MCF 10A (cell line): ENCODE results near the gene LHX4. TPM values are rescaled to one million over a fixed set of nuclear protein-coding genes. Genes with fewer than 3 reads are reported as not detected.

Experiments
- BruUV-seq: library from RNA; stranded (reverse); fragments of 400-500 nt; replicated peaks from 2 replicates; lab custom pipeline; 2021; lab: Mats Ljungman, UMichigan
- CTCF ChIA-PET: fragments of 300-600 bp; sonication (Branson Sonifier 250); formaldehyde crosslinking; extraction: SDS; loops from one replicate; lab custom pipeline; 2021; ENCODE audit warnings: antibody characterized with exemption, inconsistent platforms; lab: Yijun Ruan, JAX
- POLR2A ChIA-PET: fragments of 300-600, 350-650 bp; sonication (Branson Sonifier 250); formaldehyde crosslinking; extraction: SDS; loops from one replicate; lab custom pipeline; 2020; ENCODE audit warnings: antibody characterized with exemption, inconsistent platforms; lab: Yijun Ruan, JAX
- DNase-seq: peaks from one replicate; pipeline ENCODE4 v3.0.0-alpha.2; 2018; ENCODE audit not compliant: unreplicated experiment
- H3K27ac Mint-ChIP-seq: one replicate; pipeline ENCODE4 v1.8.0; 2022; ENCODE audit warnings: mild to moderate bottlenecking, low read depth, mixed read lengths; ENCODE audit not compliant: unreplicated experiment
- H3K27me3 Mint-ChIP-seq: one replicate; pipeline ENCODE4 v1.8.0; 2022; ENCODE audit warnings: mixed read lengths; ENCODE audit not compliant: insufficient read depth, unreplicated experiment
- H3K36me3 Mint-ChIP-seq: one replicate; pipeline ENCODE4 v1.8.0; 2022; ENCODE audit warnings: mild to moderate bottlenecking, moderate library complexity, mixed read lengths; ENCODE audit not compliant: insufficient read depth, unreplicated experiment
- H3K4me1 Mint-ChIP-seq: one replicate; pipeline ENCODE4 v1.8.0; 2022; ENCODE audit warnings: mixed read lengths; ENCODE audit not compliant: insufficient read depth, unreplicated experiment
- H3K4me3 Mint-ChIP-seq: one replicate; pipeline ENCODE4 v1.8.0; 2022; ENCODE audit warnings: mild to moderate bottlenecking, moderate library complexity, mixed read lengths; ENCODE audit not compliant: unreplicated experiment
- H3K9me3 Mint-ChIP-seq: one replicate; pipeline ENCODE4 v1.8.0; 2022; ENCODE audit warnings: mixed read lengths; ENCODE audit not compliant: unreplicated experiment
- CTCF ChIP-seq: fragments of 200-600 bp; IDR thresholded peaks from one replicate; pipeline ENCODE4 v1.8.0; 2022; ENCODE audit warnings: antibody characterized with exemption, mild to moderate bottlenecking; ENCODE audit not compliant: unreplicated experiment
- intact Hi-C: fragments of 100-400 bp; cut with micrococcal nuclease; formaldehyde crosslinking; loops from 2 replicates; pipeline ENCODE4 v1.14.1; 2022
- total RNA-seq: library from RNA; stranded (reverse); gene quantifications from 2 replicates; pipeline ENCODE4 v1.2.3, GENCODE V29; 2022

LHX4 gene
- total RNA-seq, 1 experiment from 2014 or later, result not detected

- POLR2A ChIA-PET, result interaction anchor here (0.7 to 2.1 kb wide), 6 partner anchors 11 to 709 kb away, joined by 3 to 7 read pairs (median 3); no protein-coding TSS in a partner anchor
- intact Hi-C loops, result no loop called here
- Mint-ChIP-seq H3K27ac (peak overlapping the region; percentile 76), H3K9me3 (peaks cover 8% of the 10 kb centered on the region), H3K27me3 (no peaks in the 10 kb centered on the region), H3K4me3 (no peak overlapping the region), H3K36me3 (peaks cover 30% of the 10 kb centered on the region), H3K4me1 (peaks cover 6% of the 10 kb centered on the region)
- BruUV-seq, result no TSS peak
- CTCF ChIA-PET, result interaction anchor here (1.5 to 1.7 kb wide), 2 partner anchors 55 to 122 kb away, joined by 4 read pairs; no protein-coding TSS in a partner anchor
- peak; percentile 53 for DNase-seq
- TF ChIP-seq CTCF, result no peak
Observed at GRCh38 chr1:180309338-180309737, 79.3 kb downstream of the LHX4 start.

GRCh38 chr1:180310095-180310494 is 80.0 kb downstream of the LHX4 start:
- DNase-seq, result peak; percentile 92
- Mint-ChIP-seq H3K27me3 (no peaks in the 10 kb centered on the region), H3K27ac (peak overlapping the region; percentile 76), H3K9me3 (peaks cover 8% of the 10 kb centered on the region), H3K4me1 (peaks cover 6% of the 10 kb centered on the region), H3K4me3 (no peak overlapping the region), H3K36me3 (peaks cover 30% of the 10 kb centered on the region)
- intact Hi-C loops, result no loop called here
- ChIA-PET CTCF (no interaction called here), POLR2A (interaction anchor here (0.7 to 2.1 kb wide), 6 partner anchors 12 to 708 kb away, joined by 3 to 7 read pairs (median 3); no protein-coding TSS in a partner anchor)
- no peak for TF ChIP-seq CTCF
- BruUV-seq, result no TSS peak

GRCh38 chr1:180311011-180311730 is 81.1 kb downstream of the LHX4 start:
- no peaks in the 10 kb centered on the region for H3K27me3 Mint-ChIP-seq
- peaks cover 8% of the 10 kb centered on the region for H3K9me3 Mint-ChIP-seq
- DNase-seq, result peak; percentile 43
- POLR2A ChIA-PET, result interaction anchor here (0.6 to 1.4 kb wide), 5 partner anchors 9 to 188 kb away, joined by 3 read pairs; no protein-coding TSS in a partner anchor
- intact Hi-C loops, result no loop called here
- H3K4me1 Mint-ChIP-seq, result peaks cover 6% of the 10 kb centered on the region
- peaks cover 30% of the 10 kb centered on the region for H3K36me3 Mint-ChIP-seq
- TF ChIP-seq CTCF, result no peak
- BruUV-seq, result no TSS peak
- no peak overlapping the region for H3K4me3 Mint-ChIP-seq
- CTCF ChIA-PET, result interaction anchor here (0.6 to 1.5 kb wide), 6 partner anchors 11 to 497 kb away, joined by 3 to 5 read pairs (median 3); no protein-coding TSS in a partner anchor
- no peak overlapping the region for H3K27ac Mint-ChIP-seq

GRCh38 chr1:180312926-180313325 is 82.9 kb downstream of the LHX4 start:
- Mint-ChIP-seq H3K9me3 (no peaks in the 10 kb centered on the region), H3K4me3 (no peak overlapping the region), H3K27me3 (no peaks in the 10 kb centered on the region), H3K36me3 (peaks cover 29% of the 10 kb centered on the region), H3K4me1 (peaks cover 6% of the 10 kb centered on the region), H3K27ac (no peak overlapping the region)
- no TSS peak for BruUV-seq
- ChIA-PET POLR2A (interaction anchor here (0.7 kb wide), 1 partner anchor 103 kb away, joined by 3 read pairs; no protein-coding TSS in a partner anchor), CTCF (no interaction called here)
- no peak for TF ChIP-seq CTCF
- DNase-seq, result no peak
- intact Hi-C loops, result no loop called here
